K562 (cell line): ENCODE results near the gene CCR9. TPM values are rescaled to one million over a fixed set of nuclear protein-coding genes. Genes with fewer than 3 reads are reported as not detected.

Experiments
- ATAC-seq: fragments of 200-7000 bp; cut with Tn5 transposase; 3 replicates; pipeline ENCODE4 v1.9.1; 2020; ENCODE audit warnings: moderate library complexity
- BruUV-seq: library from RNA; stranded (reverse); fragments of 400-500 nt; replicated peaks from 2 replicates; lab custom pipeline; 2021; lab: Mats Ljungman, UMichigan
- CTCF ChIA-PET: fragments of 300-600 bp; formaldehyde crosslinking; extraction: SDS; loops from one replicate; lab custom pipeline; 2021; ENCODE audit warnings: low intra/inter-chr PET ratio; lab: Yijun Ruan, JAX
- POLR2A ChIA-PET: fragments of 300-600, 350-650 bp; sonication (Branson Sonifier 250); formaldehyde crosslinking; extraction: SDS; loops from one replicate; lab custom pipeline; 2021; ENCODE audit warnings: antibody characterized with exemption, inconsistent platforms; lab: Yijun Ruan, JAX
- DNase-seq, 4 experiments: peaks; one replicate each; pipeline versions ENCODE4 v3.0.0 to v3.0.0-alpha.2; 2011 to 2018; ENCODE audit warnings: low spot score in 3 of 4, mixed read lengths in 3 of 4; ENCODE audit errors: extremely low read depth in 1 of 4
- FAIRE-seq: peaks from 2 replicates; lab custom pipeline; 2011; peaks lifted over from hg19 to GRCh38; lab: Jason Lieb, UNC
- H2AFZ ChIP-seq: 2 replicates; pipeline ENCODE4 v1.6.0; 2011; ENCODE audit warnings: low read depth, low read length, control low read depth, inconsistent platforms
- H3K27ac ChIP-seq: fragments of 200-600 bp; 3 replicates; pipeline ENCODE4 v1.8.0; 2011; ENCODE audit warnings: low read depth, mild to moderate bottlenecking, control low read depth, inconsistent platforms, low read length, moderate library complexity, mixed read lengths; ENCODE audit errors: extremely low read depth
- H3K27me3 ChIP-seq, 2 experiments: fragments of 300-600 bp in 1 of 2; 2 replicates in 1 of 2; 3 replicates in 1 of 2; pipeline versions ENCODE4 v1.6.0 to v1.8.0; 2011; ENCODE audit warnings: inconsistent platforms in 2 of 2, low read length in 2 of 2, mild to moderate bottlenecking in 1 of 2, mixed read lengths in 1 of 2, moderate library complexity in 1 of 2; ENCODE audit not compliant: control insufficient read depth in 2 of 2, insufficient read depth in 2 of 2
- H3K36me3 ChIP-seq: fragments of 300-600 bp; 3 replicates; pipeline ENCODE4 v1.8.0; 2011; ENCODE audit warnings: mild to moderate bottlenecking, low read length, inconsistent platforms; ENCODE audit not compliant: control insufficient read depth, insufficient read depth
- H3K4me1 ChIP-seq, 2 experiments: fragments of 200-600 bp in 1 of 2; replicated peaks in 1 of 2; 2 replicates in 1 of 2; 3 replicates in 1 of 2; pipeline versions ENCODE4 v1.5.1 to v1.8.0; 2011; ENCODE audit warnings: inconsistent platforms in 2 of 2, low read length in 2 of 2, mild to moderate bottlenecking in 1 of 2, mixed read lengths in 1 of 2, moderate library complexity in 1 of 2; ENCODE audit not compliant: control insufficient read depth in 2 of 2, insufficient read depth in 2 of 2
- H3K4me2 ChIP-seq: 2 replicates; pipeline ENCODE4 v1.6.1; 2011; ENCODE audit warnings: low read length, control low read depth, inconsistent platforms, mixed read lengths; ENCODE audit not compliant: insufficient read depth
- H3K4me3 ChIP-seq: fragments of 200-600 bp; sonication (generic), shearing (Covaris generic); 2 replicates; pipeline ENCODE4 v1.5.1; 2016; ENCODE audit warnings: control low read depth, inconsistent platforms
- H3K79me2 ChIP-seq: fragments of 200-600 bp; 3 replicates; pipeline ENCODE4 v1.8.0; 2011; ENCODE audit warnings: low read length, inconsistent platforms; ENCODE audit not compliant: control insufficient read depth, insufficient read depth
- H3K9ac ChIP-seq, 2 experiments: 2 replicates each; pipeline versions ENCODE4 v1.6.0 to v1.6.1; 2011; ENCODE audit warnings: low read depth in 2 of 2, low read length in 2 of 2, control low read depth in 1 of 2, inconsistent platforms in 1 of 2, mild to moderate bottlenecking in 1 of 2, mixed read lengths in 1 of 2; ENCODE audit not compliant: insufficient read depth in 1 of 2
- H3K9me1 ChIP-seq: one replicate; pipeline ENCODE4 v1.6.0; 2011; ENCODE audit warnings: inconsistent platforms, mild to moderate bottlenecking, low read length, moderate library complexity; ENCODE audit not compliant: control insufficient read depth, insufficient read depth
- H3K9me3 ChIP-seq: replicated peaks from 2 replicates; pipeline ENCODE4 v1.5.1; 2011; ENCODE audit warnings: low read depth, low read length, inconsistent platforms; ENCODE audit not compliant: control insufficient read depth, insufficient read depth
- H4K20me1 ChIP-seq: replicated peaks from 2 replicates; pipeline ENCODE4 v1.6.1; 2011; ENCODE audit warnings: low read length, inconsistent platforms, mixed read lengths; ENCODE audit not compliant: control insufficient read depth, insufficient read depth
- CBX2 ChIP-seq: fragments of 200-600 bp; sonication (generic); IDR thresholded peaks from one replicate; pipeline ENCODE4 v1.6.1; 2012; ENCODE audit warnings: mild to moderate bottlenecking, low read length, inconsistent platforms; ENCODE audit not compliant: insufficient read depth, poor library complexity, severe bottlenecking
- HMGXB4 ChIP-seq: sonication (generic); formaldehyde crosslinking; IDR thresholded peaks from 2 replicates; pipeline ENCODE4 v1.8.1; 2023; ENCODE audit warnings: mild to moderate bottlenecking, missing genetic modification reagents
- IRF9 ChIP-seq: fragments of 450-650 bp; IDR thresholded peaks from 2 replicates; pipeline ENCODE4 v1.6.1; 2016; ENCODE audit warnings: missing biosample characterization, missing genetic modification characterization
- NCOA2 ChIP-seq, 2 experiments: fragments of 450-650 bp; IDR thresholded peaks; 2 replicates each; pipeline ENCODE4 v1.6.1; 2018; ENCODE audit warnings: mild to moderate bottlenecking in 2 of 2, moderate library complexity in 1 of 2; ENCODE audit not compliant: partially characterized antibody in 2 of 2
- SNIP1 ChIP-seq: fragments of 450-650 bp; IDR thresholded peaks from 2 replicates; pipeline ENCODE4 v1.7.1; 2017; ENCODE audit warnings: low read depth, mild to moderate bottlenecking
- ZFP36 ChIP-seq: fragments of 150-350 bp; IDR thresholded peaks from 2 replicates; pipeline ENCODE4 v1.6.1; 2018; ENCODE audit warnings: low read length, low read depth; ENCODE audit not compliant: partially characterized antibody
- WGBS: fragments of 100-300 bp; shearing (Covaris generic); methylation state at CpG from one replicate; pipeline ENCODE4 v1.1.6; 2016; ENCODE audit warnings: low coverage, mixed read lengths; ENCODE audit not compliant: insufficient coverage; ENCODE audit errors: missing lambda C conversion rate; 5-methylcytosine and 5-hydroxymethylcytosine counted together
- in situ Hi-C: fragments of 300-500 bp; cut with MboI; formaldehyde crosslinking; loops from 4 replicates; pipeline ENCODE4 v1.15.0; 2018; ENCODE audit warnings: inconsistent platforms, mixed read lengths
- intact Hi-C: fragments of 100-400 bp; cut with micrococcal nuclease; formaldehyde crosslinking; loops from 2 replicates; pipeline ENCODE4 v1.14.2; 2022
- polyA plus RNA-seq, 8 experiments: library from polyadenylated mRNA; depleted of rRNA in 4 of 8; stranded (reverse) in 5 of 8; unstranded in 3 of 8; fragments of >200 nt; fragmentation: Nextera tagmentation in 2 of 8; fragmentation: Illumina TruSeq in 1 of 8; extraction: Ambion mirVana in 2 of 8; extraction: Trizol in 1 of 8; gene quantifications; 2 replicates each; pipeline versions ENCODE4 v1.2.1 to v1.2.3, GENCODE V29; 2011 to 2014; ENCODE audit warnings: inconsistent platforms in 1 of 8, missing spikeins in 1 of 8
- total RNA-seq, 7 experiments: library from RNA; depleted of rRNA in 6 of 7; stranded (reverse); fragments of >200 nt in 6 of 7; fragmentation: Illumina TruSeq in 2 of 7; extraction: Trizol in 2 of 7; gene quantifications; 2 replicates each; pipeline versions ENCODE4 v1.2.1 to v1.2.3, GENCODE V29; 2011 to 2021; ENCODE audit warnings: low replicate concordance in 1 of 7

Gene CCR9
- total and polyA plus RNA-seq, 9 of the 15 experiments (the other 6 are each of a cell fraction or from before 2014, with no cell fraction given) = not detected

GRCh38 chr3:45921158-45922038 is 35.1 kb downstream of the CCR9 start:
- H3K27me3 ChIP-seq = no peaks in the 10 kb centered on the region
- H4K20me1 ChIP-seq = no peaks in the 10 kb centered on the region
- POLR2A ChIA-PET = interaction anchor here (0.5 to 1.6 kb wide), 3 partner anchors 13 to 886 kb away, joined by 3 to 5 read pairs (median 3); partner anchors contain the start of gene CCR9
- no peaks in the 10 kb centered on the region for H3K79me2 ChIP-seq
- H3K36me3 ChIP-seq = peaks cover 43% of the 10 kb centered on the region; the same call in 1 of the 3 replicates
- H3K27ac ChIP-seq = no peak overlapping the region
- H3K9me1 ChIP-seq = no peaks in the 10 kb centered on the region
- intact Hi-C loops = loop anchor here (10.0 kb wide), 1 partner anchor 257 kb away; no protein-coding TSS in a partner anchor
- no peak overlapping the region for H3K4me2 ChIP-seq
- H3K9ac ChIP-seq = no peak overlapping the region
- FAIRE-seq = no peak
- H2AFZ ChIP-seq = no peak overlapping the region
- no peak overlapping the region for H3K4me3 ChIP-seq
- TF ChIP-seq HMGXB4 (CRISPR knock-in tag) (no peak), IRF9 (tag) (no peak), ZFP36 (no peak), NCOA2 (IDR thresholded peaks at IDR 0.05; ENCODE audit: partially characterized antibody in 2 of 2) (no peak), SNIP1 (no peak), CBX2 (no peak)
- TF ChIP-seq, all 486 proteins: peak for 0
- no peak for ATAC-seq
- in situ Hi-C loops = loop anchor here (10.0 kb wide), 1 partner anchor 887 kb away; no protein-coding TSS in a partner anchor
- CTCF ChIA-PET = no interaction called here
- no TSS peak for BruUV-seq
- Histone ChIP-seq H3K9me3 (no peaks in the 10 kb centered on the region), H3K4me1 (no peaks in the 10 kb centered on the region)
- no peak for DNase-seq
- 88% methylated on average over 14 of the region's 14 CpGs for WGBS
